Lower leg skin (tissue), 3 donors: Measurements from ENCODE around the gene TMEM127.

Source experiments
- CTCF ChIP-seq, 3 donors: fragments of 450-650 bp; IDR thresholded peaks; one replicate each; pipeline ENCODE4 v1.5.1; 2016; ENCODE audit warnings: antibody characterized with exemption in 3 of 3, mild to moderate bottlenecking in 3 of 3, moderate library complexity in 2 of 3
- POLR2A ChIP-seq, 2 donors: fragments of 450-650 bp; IDR thresholded peaks; one replicate each; pipeline ENCODE4 v1.6.1; 2016 to 2017; ENCODE audit warnings: antibody characterized with exemption in 2 of 2, mild to moderate bottlenecking in 1 of 2, moderate library complexity in 1 of 2

DNA sequence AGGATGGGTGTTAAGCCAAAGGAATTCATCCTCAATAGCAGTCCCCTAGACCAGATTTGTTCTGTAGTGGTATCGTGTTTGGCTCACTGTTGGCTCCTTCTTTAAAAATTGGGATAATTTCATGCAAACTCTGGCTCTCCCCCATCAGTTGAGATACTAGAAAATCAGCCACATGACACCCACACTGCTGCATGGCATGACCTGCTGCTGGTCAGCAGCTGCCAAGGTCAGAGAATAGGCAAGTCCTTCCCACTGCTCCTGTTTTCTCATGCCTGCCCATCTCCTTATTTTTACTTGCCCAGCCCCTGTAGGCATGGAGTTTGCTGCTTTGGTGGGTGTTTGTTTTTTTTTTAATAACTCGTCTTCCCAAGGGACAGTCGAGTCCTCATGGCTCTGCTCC is 40.6 kb upstream of the TMEM127 start:
- TF ChIP-seq POLR2A (IDR thresholded peaks at IDR 0.05) (no peak), CTCF (IDR thresholded peaks at IDR 0.05) (no peak)
